Heart left ventricle (tissue), 16 donors: ENCODE results near the gene ANK3. TPM values are rescaled to one million over a fixed set of nuclear protein-coding genes. Genes with fewer than 3 reads are reported as not detected.
A peak's percentile ranks its signal among the peaks of the same experiment; 100 is the strongest.

Experiments used
- ATAC-seq, 4 donors: fragments of 200-7000 bp; cut with Tn5 transposase; one replicate each; pipeline ENCODE4 v1.9.1; 2020 to 2022; ENCODE audit warnings: moderate library complexity in 4 of 4, mild to moderate bottlenecking in 3 of 4, moderate number of reproducible peaks in 1 of 4
- DNase-seq, 5 donors: peaks; one replicate each; pipeline ENCODE4 v3.0.0-alpha.2; 2020
- H3K27ac ChIP-seq, 12 donors: fragments of 200-600 bp; sonication (generic) in 4 of 12; one replicate each; pipeline versions ENCODE4 v1.5.0 to v1.8.0; 2016 to 2022; ENCODE audit warnings: mild to moderate bottlenecking in 2 of 12
- H3K27me3 ChIP-seq, 9 donors: fragments of 200-600 bp; sonication (generic) in 2 of 9; one replicate each; pipeline versions ENCODE4 v1.5.1 to v1.8.0; 2016 to 2022; ENCODE audit warnings: mild to moderate bottlenecking in 3 of 9
- H3K36me3 ChIP-seq, 9 donors: fragments of 200-600 bp; sonication (generic) in 2 of 9; one replicate each; pipeline versions ENCODE4 v1.5.0 to v1.8.0; 2018 to 2022; ENCODE audit warnings: mild to moderate bottlenecking in 2 of 9
- H3K4me1 ChIP-seq, 12 donors: fragments of 200-600 bp; sonication (generic) in 4 of 12; one replicate each; pipeline versions ENCODE4 v1.5.0 to v1.8.0; 2016 to 2022; ENCODE audit warnings: mild to moderate bottlenecking in 3 of 12
- H3K4me3 ChIP-seq, 12 donors: fragments of 200-600 bp; sonication (generic) in 4 of 12; one replicate each; pipeline versions ENCODE4 v1.5.0 to v1.8.0; 2017 to 2022; ENCODE audit warnings: mild to moderate bottlenecking in 9 of 12, moderate library complexity in 4 of 12
- H3K9me3 ChIP-seq, 12 donors: fragments of 200-600 bp; sonication (generic) in 4 of 12; one replicate each; pipeline versions ENCODE4 v1.5.0 to v1.8.0; 2016 to 2022; ENCODE audit warnings: mild to moderate bottlenecking in 1 of 12
- POLR2A ChIP-seq, 2 donors: fragments of 450-650 bp; IDR thresholded peaks; one replicate each; pipeline ENCODE4 v1.6.1; 2017; ENCODE audit warnings: antibody characterized with exemption in 2 of 2, mild to moderate bottlenecking in 2 of 2, moderate library complexity in 2 of 2
- WGBS, 4 donors: extraction: QIAGEN DNeasy Blood & Tissue Kit in 2 of 4; methylation state at CpG; one replicate each; pipeline versions ENCODE4 v1.1.5 to v1.1.7; 2013 to 2018; 5-methylcytosine and 5-hydroxymethylcytosine counted together
- intact Hi-C, 10 donors: fragments of 100-400 bp; cut with DNase I; formaldehyde crosslinking; loops; one replicate each; pipeline versions ENCODE4 v1.11.1 to v1.14.2; 2022
- polyA plus RNA-seq, 2 donors: library from polyadenylated mRNA; stranded (reverse); fragments of 200-250 nt; gene quantifications; one replicate each; pipeline ENCODE4 v1.2.3, GENCODE V29; 2013
- total RNA-seq, 9 donors: library from RNA; depleted of rRNA in 2 of 9; stranded (reverse); fragments of >200 nt in 2 of 9; fragmentation: NEBNext Ultra II Directional in 3 of 9; extraction: Animal tissue kit (Norgen Biotek cat#: 25700) in 3 of 9; gene quantifications; one replicate each; pipeline versions ENCODE4 v1.1.0 to v1.2.4, GENCODE V29; 2016 to 2023
- TF ChIP-seq, protein P1 (sequence below), 12 donors: fragments of 200-600 bp; sonication (generic) in 4 of 12; IDR thresholded peaks; one replicate each; pipeline versions ENCODE4 v1.5.0 to v1.8.0; 2018 to 2022; ENCODE audit warnings: antibody characterized with exemption in 12 of 12, mild to moderate bottlenecking in 5 of 12
- donor health status: ischemic (EF 13 %, LVEDD 7.1; RV severe dilation, severe dysfunction).
- donor health status: healthy with polysubstance abuse.
- donor health status: DM: no; HTN: yes; CAD: no.
- donor health status: DM: no; HTN: no; CAD: no.
- donor health status: ischemic (EF 25% LVEDD 6.9; RV normal size, moderate dysfunction).
- donor health status: ischemic (EF 25% LVEDD 5.7; RV mildly dilated, moderate dysfunction).
- donor health status: healthy.
- donor health status: DM: yes; HTN: yes; CAD: no.
- donor health status: ischemic (EF 35%, LVEDD 5.7; RV mildly dilated, moderate dysfunction).
- donor health status: nonischemic (EF 11% LVEDD 7.7; RV severe dilation, severe dysfunction).
- donor health status: DM: yes; HTN: yes; CAD: no.
- donor health status: PGD.
- donor health status: ischemic (EF 29% LVEDD 5.4; RV normal size, mild dysfunction).
- donor health status: nonischemic (EF 23%, LVEDD 6.1; RV moderate dilation, normal function).

The ANK3 gene
- total and polyA plus RNA-seq, 11 donors = 33.8 to 576 (median 239) TPM

DNA sequence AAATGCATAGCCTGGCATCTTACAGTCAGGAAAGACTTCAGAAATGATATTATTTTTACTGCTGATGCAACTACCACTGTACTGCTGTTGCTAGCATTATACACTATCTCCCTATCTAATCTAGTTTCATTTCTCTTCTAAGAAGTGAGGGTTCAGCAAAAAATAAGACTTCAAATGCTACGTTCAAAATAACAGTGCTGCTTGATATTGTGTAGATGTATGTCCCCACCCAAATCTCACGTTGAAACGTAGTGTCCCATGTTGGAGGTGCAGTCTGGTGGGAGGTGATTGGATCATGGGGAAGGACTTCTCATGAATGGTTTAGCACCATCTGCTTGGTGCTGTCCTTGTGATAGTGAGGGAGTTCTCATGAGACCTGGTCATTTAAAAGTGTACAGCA is 129.4 kb downstream of the ANK3 start:
- peaks cover 0 to 18% (median 3%) of the 10 kb centered on the region in 12 donors for H3K4me1 ChIP-seq
- H3K4me3 ChIP-seq = no peak overlapping the region
- intact Hi-C loops = no loop called here
- ATAC-seq = no peak
- H3K36me3 ChIP-seq = peaks cover 0 to 44% (median 15%) of the 10 kb centered on the region in 9 donors
- 41 to 82% (median 77%) methylated on average over 3 of the region's 3 CpGs for WGBS, 4 donors
- TF ChIP-seq, protein P1, sequence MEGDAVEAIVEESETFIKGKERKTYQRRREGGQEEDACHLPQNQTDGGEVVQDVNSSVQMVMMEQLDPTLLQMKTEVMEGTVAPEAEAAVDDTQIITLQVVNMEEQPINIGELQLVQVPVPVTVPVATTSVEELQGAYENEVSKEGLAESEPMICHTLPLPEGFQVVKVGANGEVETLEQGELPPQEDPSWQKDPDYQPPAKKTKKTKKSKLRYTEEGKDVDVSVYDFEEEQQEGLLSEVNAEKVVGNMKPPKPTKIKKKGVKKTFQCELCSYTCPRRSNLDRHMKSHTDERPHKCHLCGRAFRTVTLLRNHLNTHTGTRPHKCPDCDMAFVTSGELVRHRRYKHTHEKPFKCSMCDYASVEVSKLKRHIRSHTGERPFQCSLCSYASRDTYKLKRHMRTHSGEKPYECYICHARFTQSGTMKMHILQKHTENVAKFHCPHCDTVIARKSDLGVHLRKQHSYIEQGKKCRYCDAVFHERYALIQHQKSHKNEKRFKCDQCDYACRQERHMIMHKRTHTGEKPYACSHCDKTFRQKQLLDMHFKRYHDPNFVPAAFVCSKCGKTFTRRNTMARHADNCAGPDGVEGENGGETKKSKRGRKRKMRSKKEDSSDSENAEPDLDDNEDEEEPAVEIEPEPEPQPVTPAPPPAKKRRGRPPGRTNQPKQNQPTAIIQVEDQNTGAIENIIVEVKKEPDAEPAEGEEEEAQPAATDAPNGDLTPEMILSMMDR (IDR thresholded peaks at IDR 0.05) = no peak
- TF ChIP-seq POLR2A (IDR thresholded peaks at IDR 0.05) = no peak
- DNase-seq = no peak
- H3K9me3 ChIP-seq = no peaks in the 10 kb centered on the region
- H3K27me3 ChIP-seq = no peaks in the 10 kb centered on the region
- H3K27ac ChIP-seq = no peak overlapping the region

DNA sequence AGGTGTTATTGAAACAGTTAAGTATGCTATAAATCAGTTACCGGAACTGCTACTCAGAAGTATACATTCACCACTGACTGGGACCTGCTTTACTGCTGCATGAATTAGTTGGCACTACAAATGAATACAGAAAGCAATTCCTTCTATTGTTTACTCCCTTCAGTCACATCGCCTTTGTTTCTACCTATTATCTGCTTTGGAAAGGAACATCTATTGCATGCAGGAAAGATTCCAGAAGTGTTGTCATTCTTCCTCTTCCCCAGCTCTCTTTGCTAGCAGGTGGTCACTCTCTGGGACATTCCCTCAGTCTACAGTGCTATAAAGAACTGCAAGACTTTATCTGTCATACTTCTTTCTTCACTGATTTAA is 131.3 kb downstream of the ANK3 start:
- no peak for TF ChIP-seq POLR2A (IDR thresholded peaks at IDR 0.05)
- TF ChIP-seq, protein P1 (IDR thresholded peaks at IDR 0.05) = no peak
- ATAC-seq = peak in 1 of 4 donors; percentile 16

DNA sequence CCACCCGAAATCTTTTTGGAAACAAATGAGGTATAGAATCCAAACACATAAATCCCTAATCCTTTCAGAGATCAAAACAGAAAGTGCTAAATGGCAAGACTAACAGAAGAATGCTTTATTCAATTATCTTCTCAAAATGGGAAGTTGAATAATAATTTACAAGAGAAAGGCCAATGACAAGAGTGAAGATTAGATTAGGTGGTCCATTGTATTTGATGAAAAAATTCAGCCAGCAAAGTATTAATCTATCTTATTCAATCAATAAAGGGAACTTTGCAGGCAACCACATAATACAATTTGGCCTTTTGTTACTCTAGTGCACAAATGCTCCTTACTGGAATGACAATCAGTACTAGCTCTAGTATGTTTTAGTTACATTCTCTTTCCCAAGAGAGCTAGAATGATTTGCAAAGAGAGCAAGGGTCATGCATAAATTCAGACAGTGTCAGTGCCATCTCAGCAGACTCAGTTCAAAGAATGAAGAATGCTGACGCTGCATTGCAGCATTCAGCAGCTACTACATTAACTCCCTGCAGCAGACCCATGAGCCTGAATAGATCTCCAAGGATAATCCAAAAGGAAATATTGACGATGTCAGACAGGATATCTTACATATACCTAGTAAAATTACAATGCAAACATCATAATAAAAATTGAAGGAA is 131.8 kb downstream of the ANK3 start:
- ATAC-seq (peak in 2 of 4 donors; percentile 36), DNase-seq (no peak)
- no peak for TF ChIP-seq POLR2A (IDR thresholded peaks at IDR 0.05)
- TF ChIP-seq, protein P1 (IDR thresholded peaks at IDR 0.05) = no peak
- Histone ChIP-seq H3K27me3 (no peaks in the 10 kb centered on the region), H3K9me3 (no peaks in the 10 kb centered on the region), H3K4me3 (no peak overlapping the region), H3K36me3 (peaks cover 0 to 38% (median 7%) of the 10 kb centered on the region in 9 donors), H3K27ac (no peak overlapping the region), H3K4me1 (peaks cover 0 to 18% (median 3%) of the 10 kb centered on the region in 12 donors)
- WGBS, 4 donors = 53 to 71% (median 68%) methylated on average over 3 of the region's 3 CpGs
- intact Hi-C loops = no loop called here

More for the DNA sequence above, 131.3 kb downstream of the ANK3 start:
- DNase-seq = no peak
- Histone ChIP-seq H3K27me3 (no peaks in the 10 kb centered on the region), H3K36me3 (peaks cover 0 to 40% (median 12%) of the 10 kb centered on the region in 9 donors), H3K9me3 (no peaks in the 10 kb centered on the region), H3K27ac (no peak overlapping the region), H3K4me1 (peaks cover 0 to 18% (median 3%) of the 10 kb centered on the region in 12 donors), H3K4me3 (no peak overlapping the region)
- WGBS, 4 donors = 47 to 56% (median 53%) methylated on average over 2 of the region's 2 CpGs
- intact Hi-C loops = no loop called here

DNA sequence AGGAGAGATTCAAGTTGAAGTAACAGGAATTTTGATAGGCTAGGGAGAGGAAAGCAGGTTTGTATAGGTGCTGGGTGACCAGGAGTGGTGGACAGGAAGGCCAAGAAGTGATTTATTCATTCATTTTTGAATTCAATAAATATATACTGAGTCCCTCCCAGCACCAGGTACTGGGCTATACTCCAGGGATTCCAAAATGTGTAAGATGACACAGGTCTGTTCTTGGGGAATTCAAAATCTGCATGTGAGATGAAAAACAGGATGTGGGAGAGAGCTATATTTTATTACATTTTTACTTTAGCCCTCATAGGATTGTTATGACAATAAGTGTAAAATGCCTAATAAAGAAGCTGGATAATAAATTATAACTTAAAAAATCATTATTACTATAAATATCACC is 134.9 kb downstream of the ANK3 start:
- Histone ChIP-seq H3K27ac (no peak overlapping the region), H3K4me3 (no peak overlapping the region)
- TF ChIP-seq, protein P1 (IDR thresholded peaks at IDR 0.05) = no peak
- TF ChIP-seq POLR2A (IDR thresholded peaks at IDR 0.05) = no peak

More for the DNA sequence above, 134.9 kb downstream of the ANK3 start:
- H3K9me3 ChIP-seq = no peaks in the 10 kb centered on the region
- intact Hi-C loops = no loop called here
- H3K27me3 ChIP-seq = no peaks in the 10 kb centered on the region
- no peak for DNase-seq
- no peak for ATAC-seq
- peaks cover 0 to 18% (median 3%) of the 10 kb centered on the region in 12 donors for H3K4me1 ChIP-seq
- peaks cover 0 to 10% (median 0%) of the 10 kb centered on the region in 9 donors for H3K36me3 ChIP-seq
